Neutrophil (primary cell): ENCODE measurements around the gene IL23A.

ENCODE experiments used
- H3K27ac ChIP-seq: fragments of 200-600 bp; sonication (generic); 2 replicates; pipeline ENCODE4 v1.5.1; 2016; ENCODE audit warnings: mild to moderate bottlenecking, moderate library complexity
- H3K27me3 ChIP-seq: fragments of 200-600 bp; sonication (generic); 2 replicates; pipeline ENCODE4 v1.6.0; 2016; ENCODE audit warnings: mild to moderate bottlenecking
- H3K36me3 ChIP-seq: fragments of 200-600 bp; sonication (generic); 2 replicates; pipeline ENCODE4 v1.5.1; 2017
- H3K4me1 ChIP-seq, 2 experiments: fragments of 200-600 bp in 1 of 2; sonication (generic) in 1 of 2; 1 replicate in 1 of 2; 2 replicates in 1 of 2; pipeline versions ENCODE4 v1.5.1 to v1.6.1; 2013 to 2016; ENCODE audit warnings: low read depth in 1 of 2, low read length in 1 of 2, mild to moderate bottlenecking in 1 of 2, moderate library complexity in 1 of 2; ENCODE audit not compliant: control insufficient read depth in 1 of 2, insufficient read depth in 1 of 2
- H3K4me3 ChIP-seq, 2 experiments: fragments of 200-600 bp in 1 of 2; sonication (generic) in 1 of 2; 1 replicate in 1 of 2; 2 replicates in 1 of 2; pipeline ENCODE4 v1.5.1; 2013 to 2016; ENCODE audit warnings: low read depth in 1 of 2, low read length in 1 of 2, mild to moderate bottlenecking in 1 of 2, moderate library complexity in 1 of 2
- H3K9me3 ChIP-seq: fragments of 200-600 bp; sonication (generic); 2 replicates; pipeline ENCODE4 v1.5.1; 2016
- TF ChIP-seq, protein P1 (sequence below): fragments of 200-600 bp; sonication (generic); IDR thresholded peaks from 2 replicates; pipeline ENCODE4 v1.5.1; 2016; ENCODE audit warnings: antibody characterized with exemption

IL23A gene

DNA sequence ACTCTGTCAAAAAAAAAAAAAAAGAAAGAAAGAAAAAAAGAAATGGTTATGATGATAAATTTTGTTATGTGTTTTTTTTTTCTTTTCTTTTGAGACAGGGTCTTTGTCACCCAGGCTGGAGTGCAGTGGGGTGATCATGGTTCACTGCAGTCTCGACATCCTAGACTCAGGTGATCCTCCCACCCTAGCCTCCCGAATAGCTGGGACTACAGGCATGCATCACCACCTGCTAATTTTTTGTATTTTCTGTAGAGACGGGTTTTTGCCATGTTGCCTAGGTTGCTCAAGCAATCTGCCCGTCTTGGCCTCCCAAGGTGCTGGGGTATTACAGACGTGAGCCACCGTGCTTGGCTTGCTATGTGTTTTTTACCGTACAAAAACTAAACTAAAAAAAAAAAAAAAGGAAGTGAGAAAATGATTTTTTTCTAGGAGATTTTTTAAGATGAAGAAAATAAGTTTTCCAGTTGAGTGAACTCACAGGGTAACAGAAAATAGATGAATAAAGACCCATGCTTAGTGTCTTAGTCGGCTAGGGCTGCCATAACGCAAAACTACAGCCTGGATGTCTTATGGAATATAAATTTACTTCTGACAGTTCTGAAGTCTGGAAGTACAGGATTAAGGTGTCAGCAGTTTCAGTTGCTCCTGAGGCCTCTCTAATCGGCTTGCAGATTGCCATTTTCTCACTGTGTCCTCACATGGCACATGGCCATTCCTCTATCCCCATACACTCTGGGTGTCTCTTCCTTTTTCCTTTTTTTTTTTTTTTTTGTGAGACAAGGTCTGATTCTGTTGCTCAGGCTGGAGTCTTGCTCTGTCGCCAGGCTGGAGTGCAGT is 37.1 kb downstream of the IL23A start:
- no peaks in the 10 kb centered on the region for H3K36me3 ChIP-seq
- H3K27ac ChIP-seq = no peak overlapping the region
- peaks cover 10 to 17% of the 10 kb centered on the region in 2 experiments for H3K4me1 ChIP-seq
- no peak overlapping the region for H3K4me3 ChIP-seq
- TF ChIP-seq, protein P1, sequence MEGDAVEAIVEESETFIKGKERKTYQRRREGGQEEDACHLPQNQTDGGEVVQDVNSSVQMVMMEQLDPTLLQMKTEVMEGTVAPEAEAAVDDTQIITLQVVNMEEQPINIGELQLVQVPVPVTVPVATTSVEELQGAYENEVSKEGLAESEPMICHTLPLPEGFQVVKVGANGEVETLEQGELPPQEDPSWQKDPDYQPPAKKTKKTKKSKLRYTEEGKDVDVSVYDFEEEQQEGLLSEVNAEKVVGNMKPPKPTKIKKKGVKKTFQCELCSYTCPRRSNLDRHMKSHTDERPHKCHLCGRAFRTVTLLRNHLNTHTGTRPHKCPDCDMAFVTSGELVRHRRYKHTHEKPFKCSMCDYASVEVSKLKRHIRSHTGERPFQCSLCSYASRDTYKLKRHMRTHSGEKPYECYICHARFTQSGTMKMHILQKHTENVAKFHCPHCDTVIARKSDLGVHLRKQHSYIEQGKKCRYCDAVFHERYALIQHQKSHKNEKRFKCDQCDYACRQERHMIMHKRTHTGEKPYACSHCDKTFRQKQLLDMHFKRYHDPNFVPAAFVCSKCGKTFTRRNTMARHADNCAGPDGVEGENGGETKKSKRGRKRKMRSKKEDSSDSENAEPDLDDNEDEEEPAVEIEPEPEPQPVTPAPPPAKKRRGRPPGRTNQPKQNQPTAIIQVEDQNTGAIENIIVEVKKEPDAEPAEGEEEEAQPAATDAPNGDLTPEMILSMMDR = no peak
- no peaks in the 10 kb centered on the region for H3K9me3 ChIP-seq
- H3K27me3 ChIP-seq = no peaks in the 10 kb centered on the region

- Histone ChIP-seq H3K4me1 (peaks cover 10 to 17% of the 10 kb centered on the region in 2 experiments), H3K27ac (no peak overlapping the region), H3K4me3 (no peak overlapping the region), H3K36me3 (no peaks in the 10 kb centered on the region), H3K27me3 (no peaks in the 10 kb centered on the region), H3K9me3 (no peaks in the 10 kb centered on the region)
- TF ChIP-seq, protein P1 = no peak
These were observed 38.8 kb downstream of the IL23A start for GRCh38 chr12:56377310-56377988.

DNA sequence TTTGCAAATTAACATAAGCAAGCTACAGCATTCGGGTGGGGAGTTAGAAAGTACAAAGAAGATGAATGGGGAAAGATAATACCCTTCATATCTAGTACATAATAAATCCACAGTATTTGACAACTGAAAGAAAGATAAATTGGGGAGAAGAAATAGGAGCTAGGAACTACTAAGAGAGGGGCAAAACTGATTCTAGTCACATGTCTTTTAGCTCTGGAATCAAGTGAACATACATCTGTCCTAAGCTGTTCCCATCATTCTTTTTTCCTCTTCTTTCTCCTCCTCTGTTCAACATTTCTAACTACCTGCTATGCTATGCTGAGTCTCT is 39.3 kb downstream of the IL23A start:
- Histone ChIP-seq H3K9me3 (no peaks in the 10 kb centered on the region), H3K4me3 (no peak overlapping the region), H3K36me3 (no peaks in the 10 kb centered on the region), H3K4me1 (peaks cover 10 to 17% of the 10 kb centered on the region in 2 experiments), H3K27ac (no peak overlapping the region), H3K27me3 (no peaks in the 10 kb centered on the region)
- TF ChIP-seq, protein P1 = no peak

DNA sequence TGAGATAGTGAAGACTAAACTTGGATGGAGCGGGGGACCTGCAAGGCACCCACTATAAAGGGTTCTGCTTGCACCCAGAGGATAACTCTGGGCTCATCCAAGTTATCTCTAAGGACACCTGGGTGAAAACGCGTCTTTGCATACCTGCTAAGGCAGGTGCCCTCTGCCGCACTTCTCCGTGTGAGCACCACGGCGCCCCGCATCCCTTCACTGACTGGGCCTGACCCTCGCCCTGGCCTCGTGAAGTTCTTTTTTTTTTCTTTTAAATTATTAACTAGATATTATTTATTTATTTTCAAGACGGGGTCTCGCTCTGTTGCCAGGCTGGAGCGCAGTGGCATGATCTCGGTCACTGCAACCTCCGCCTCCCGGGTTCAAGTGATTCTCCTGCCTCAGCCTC is 43.9 kb downstream of the IL23A start:
- Histone ChIP-seq H3K27me3 (no peaks in the 10 kb centered on the region), H3K4me3 (no peak overlapping the region), H3K27ac (no peak overlapping the region), H3K9me3 (no peaks in the 10 kb centered on the region), H3K36me3 (no peaks in the 10 kb centered on the region), H3K4me1 (no peaks in the 10 kb centered on the region)
- TF ChIP-seq, protein P1 = no peak

DNA sequence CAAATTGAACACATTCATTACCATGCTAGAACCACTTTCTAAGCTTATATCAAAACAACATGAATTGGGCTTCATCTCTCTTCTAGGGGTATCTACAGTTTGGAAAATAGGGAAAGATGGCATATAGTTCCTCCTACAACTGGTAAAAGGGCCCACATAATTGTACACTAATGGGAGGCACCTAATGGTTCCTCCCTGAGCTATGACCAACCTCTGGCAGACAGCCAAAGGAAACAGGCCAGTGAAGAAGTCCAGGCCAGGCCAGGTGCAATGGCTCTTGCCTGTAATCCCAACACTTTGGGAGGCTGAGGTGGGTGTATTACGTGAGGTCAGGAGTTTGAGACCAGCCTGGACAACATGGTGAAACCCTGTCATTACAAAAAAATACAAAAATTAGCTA is 47.2 kb downstream of the IL23A start:
- TF ChIP-seq, protein P1 = no peak
- Histone ChIP-seq H3K27me3 (no peaks in the 10 kb centered on the region), H3K27ac (no peak overlapping the region), H3K4me3 (no peak overlapping the region), H3K4me1 (no peaks in the 10 kb centered on the region), H3K9me3 (no peaks in the 10 kb centered on the region), H3K36me3 (no peaks in the 10 kb centered on the region)
